ENCODE results near the gene CRADD. TPM values are rescaled to one million over a fixed set of nuclear protein-coding genes. Genes with fewer than 3 reads are reported as not detected.

Gene CRADD
- total RNA-seq, 4 donors from 2014 or later = 19.4 to 28.7 (median 22.6) TPM

- TF ChIP-seq, protein P1, sequence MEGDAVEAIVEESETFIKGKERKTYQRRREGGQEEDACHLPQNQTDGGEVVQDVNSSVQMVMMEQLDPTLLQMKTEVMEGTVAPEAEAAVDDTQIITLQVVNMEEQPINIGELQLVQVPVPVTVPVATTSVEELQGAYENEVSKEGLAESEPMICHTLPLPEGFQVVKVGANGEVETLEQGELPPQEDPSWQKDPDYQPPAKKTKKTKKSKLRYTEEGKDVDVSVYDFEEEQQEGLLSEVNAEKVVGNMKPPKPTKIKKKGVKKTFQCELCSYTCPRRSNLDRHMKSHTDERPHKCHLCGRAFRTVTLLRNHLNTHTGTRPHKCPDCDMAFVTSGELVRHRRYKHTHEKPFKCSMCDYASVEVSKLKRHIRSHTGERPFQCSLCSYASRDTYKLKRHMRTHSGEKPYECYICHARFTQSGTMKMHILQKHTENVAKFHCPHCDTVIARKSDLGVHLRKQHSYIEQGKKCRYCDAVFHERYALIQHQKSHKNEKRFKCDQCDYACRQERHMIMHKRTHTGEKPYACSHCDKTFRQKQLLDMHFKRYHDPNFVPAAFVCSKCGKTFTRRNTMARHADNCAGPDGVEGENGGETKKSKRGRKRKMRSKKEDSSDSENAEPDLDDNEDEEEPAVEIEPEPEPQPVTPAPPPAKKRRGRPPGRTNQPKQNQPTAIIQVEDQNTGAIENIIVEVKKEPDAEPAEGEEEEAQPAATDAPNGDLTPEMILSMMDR (IDR thresholded peaks at IDR 0.05 in 4 of 5, conservative IDR thresholded peaks at IDR 0.05 in 1 of 5) = no peak
- no peak for TF ChIP-seq POLR2A (IDR thresholded peaks at IDR 0.05)
- intact Hi-C loops (cut with DNase I; ENCODE audit: low total_unique reads) (no loop called here), in situ Hi-C loops (cut with MboI; ENCODE audit: low sequenced_read_pairs in 4 of 4) (no loop called here)
- H3K27me3 ChIP-seq = no peaks in the 10 kb centered on the region
- ATAC-seq (no peak), DNase-seq (no peak)
- H3K9me3 ChIP-seq = no peaks in the 10 kb centered on the region
- no peak overlapping the region for H3K27ac ChIP-seq
- H3K4me3 ChIP-seq = no peak overlapping the region
- no peaks in the 10 kb centered on the region for H3K4me1 ChIP-seq
- no peaks in the 10 kb centered on the region for H3K36me3 ChIP-seq
Observed at GRCh38 chr12:93918900-93919299, 241.7 kb downstream of the CRADD start.

GRCh38 chr12:93921521-93921920, 244.3 kb downstream of the CRADD start:
- in situ Hi-C loops (cut with MboI; ENCODE audit: low sequenced_read_pairs in 4 of 4) = no loop called here
- DNase-seq = no peak

DNA sequence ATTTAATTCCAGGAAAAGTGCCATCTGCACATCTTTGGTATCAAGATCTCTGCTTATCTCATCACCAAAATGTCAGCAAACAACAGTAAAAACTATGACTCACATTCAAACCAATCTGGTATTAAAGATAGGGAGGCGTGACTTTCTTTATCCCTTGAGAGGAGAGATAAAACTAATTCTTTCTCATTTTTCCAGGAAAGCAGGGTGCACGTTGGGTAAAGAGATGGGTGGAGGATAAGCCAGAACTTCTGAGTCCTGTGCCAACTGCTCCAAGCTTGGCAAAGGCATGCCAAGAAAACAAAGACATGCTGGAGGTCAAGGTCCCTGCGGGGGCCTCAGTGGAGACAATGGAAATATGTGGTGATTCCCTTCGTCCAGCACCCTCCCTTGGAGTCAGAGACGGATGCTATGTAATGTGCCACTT, 245.4 kb downstream of the CRADD start:
- no peaks in the 10 kb centered on the region for H3K4me1 ChIP-seq
- DNase-seq (no peak), ATAC-seq (no peak)
- in situ Hi-C loops (cut with MboI; ENCODE audit: low sequenced_read_pairs in 4 of 4) (no loop called here), intact Hi-C loops (cut with DNase I; ENCODE audit: low total_unique reads) (no loop called here)
- no peaks in the 10 kb centered on the region for H3K36me3 ChIP-seq
- H3K4me3 ChIP-seq = no peak overlapping the region
- no peak for TF ChIP-seq POLR2A (IDR thresholded peaks at IDR 0.05)
- TF ChIP-seq, protein P1 (IDR thresholded peaks at IDR 0.05 in 4 of 5, conservative IDR thresholded peaks at IDR 0.05 in 1 of 5) = no peak
- H3K27me3 ChIP-seq = no peaks in the 10 kb centered on the region
- H3K9me3 ChIP-seq = no peaks in the 10 kb centered on the region
- H3K27ac ChIP-seq = no peak overlapping the region

More at GRCh38 chr12:93921521-93921920, 244.3 kb downstream of the CRADD start:
- no peaks in the 10 kb centered on the region for H3K27me3 ChIP-seq
- intact Hi-C loops (cut with DNase I; ENCODE audit: low total_unique reads) = no loop called here
- no peak overlapping the region for H3K4me3 ChIP-seq
- no peaks in the 10 kb centered on the region for H3K36me3 ChIP-seq
- ATAC-seq = no peak
- H3K27ac ChIP-seq = no peak overlapping the region
- no peaks in the 10 kb centered on the region for H3K4me1 ChIP-seq
- TF ChIP-seq, protein P1 (IDR thresholded peaks at IDR 0.05 in 4 of 5, conservative IDR thresholded peaks at IDR 0.05 in 1 of 5) = no peak
- TF ChIP-seq POLR2A (IDR thresholded peaks at IDR 0.05) = no peak
- no peaks in the 10 kb centered on the region for H3K9me3 ChIP-seq

- TF ChIP-seq POLR2A (IDR thresholded peaks at IDR 0.05) = no peak
- TF ChIP-seq, protein P1 (IDR thresholded peaks at IDR 0.05 in 4 of 5, conservative IDR thresholded peaks at IDR 0.05 in 1 of 5) = no peak
- intact Hi-C loops (cut with DNase I; ENCODE audit: low total_unique reads) = no loop called here
- H3K4me1 ChIP-seq = no peaks in the 10 kb centered on the region
- no peaks in the 10 kb centered on the region for H3K36me3 ChIP-seq
- no peaks in the 10 kb centered on the region for H3K9me3 ChIP-seq
- ATAC-seq (no peak), DNase-seq (no peak)
- H3K27me3 ChIP-seq = no peaks in the 10 kb centered on the region
- H3K27ac ChIP-seq = no peak overlapping the region
- in situ Hi-C loops (cut with MboI; ENCODE audit: low sequenced_read_pairs in 4 of 4) = no loop called here
- no peak overlapping the region for H3K4me3 ChIP-seq
Observed at GRCh38 chr12:93924367-93924766, 247.2 kb downstream of the CRADD start.

- Histone ChIP-seq H3K36me3 (no peaks in the 10 kb centered on the region), H3K9me3 (no peaks in the 10 kb centered on the region), H3K4me3 (no peak overlapping the region), H3K27me3 (no peaks in the 10 kb centered on the region), H3K27ac (no peak overlapping the region), H3K4me1 (no peaks in the 10 kb centered on the region)
- in situ Hi-C loops (cut with MboI; ENCODE audit: low sequenced_read_pairs in 4 of 4) (no loop called here), intact Hi-C loops (cut with DNase I; ENCODE audit: low total_unique reads) (no loop called here)
- no peak for DNase-seq
- TF ChIP-seq POLR2A (IDR thresholded peaks at IDR 0.05) = no peak
- TF ChIP-seq, protein P1 (IDR thresholded peaks at IDR 0.05 in 4 of 5, conservative IDR thresholded peaks at IDR 0.05 in 1 of 5) = no peak
- no peak for ATAC-seq
Observed at GRCh38 chr12:93925585-93926205, 248.5 kb downstream of the CRADD start.

Data from gastrocnemius medialis (tissue), 4 donors.